CD4-positive, alpha-beta T cell treated with Interleukin-4 for 1 hour (primary cell): Measurements from ENCODE around the gene CERK.

ENCODE experiments used
- DNase-seq, 2 donors: peaks; one replicate each; pipeline ENCODE4 v3.0.0-alpha.2; 2020 to 2022

The CERK gene

DNA sequence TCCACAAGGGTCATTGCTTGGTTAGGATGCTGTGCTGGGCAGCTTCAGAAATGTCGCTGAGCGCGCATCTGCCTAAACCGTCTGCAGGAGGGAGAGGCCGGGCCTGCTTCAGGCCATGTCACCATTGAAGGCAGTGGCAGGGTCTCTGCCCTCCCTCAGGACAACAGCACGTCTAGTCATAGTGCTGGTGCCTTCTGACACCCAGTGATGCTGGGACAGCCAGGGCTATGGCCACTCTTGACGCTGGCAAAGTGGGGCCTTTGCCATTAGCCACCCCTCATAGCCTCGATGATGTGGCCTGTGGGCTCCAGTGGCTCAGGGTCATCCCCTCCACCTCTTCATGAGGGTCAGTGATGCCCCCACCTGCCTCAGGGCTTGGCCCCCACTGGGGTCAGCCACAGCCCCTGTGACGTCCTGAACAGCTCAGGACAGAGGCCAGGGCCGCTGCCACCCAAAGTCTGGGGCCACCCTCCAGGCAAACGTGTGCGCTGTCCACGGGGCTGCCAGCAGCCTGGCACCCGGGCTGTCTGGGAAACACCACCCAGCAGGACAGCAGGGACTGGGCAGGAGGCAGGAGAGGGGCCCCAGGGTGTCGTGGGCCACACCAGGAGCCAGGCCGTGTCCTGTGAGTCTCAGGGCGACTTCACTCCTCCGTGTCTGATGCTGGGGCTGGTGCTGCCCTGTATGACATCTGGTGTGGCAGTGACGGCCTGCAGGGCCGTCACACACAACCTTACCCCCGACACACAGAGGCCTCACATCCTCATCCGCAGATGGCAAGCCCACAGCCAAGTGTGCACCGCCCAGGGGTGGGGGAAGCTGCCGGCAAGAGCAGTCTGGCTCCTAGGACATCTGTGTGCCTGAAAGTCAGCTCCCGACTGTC, 42.5 kb downstream of the CERK start:
- DNase-seq = no peak

DNA sequence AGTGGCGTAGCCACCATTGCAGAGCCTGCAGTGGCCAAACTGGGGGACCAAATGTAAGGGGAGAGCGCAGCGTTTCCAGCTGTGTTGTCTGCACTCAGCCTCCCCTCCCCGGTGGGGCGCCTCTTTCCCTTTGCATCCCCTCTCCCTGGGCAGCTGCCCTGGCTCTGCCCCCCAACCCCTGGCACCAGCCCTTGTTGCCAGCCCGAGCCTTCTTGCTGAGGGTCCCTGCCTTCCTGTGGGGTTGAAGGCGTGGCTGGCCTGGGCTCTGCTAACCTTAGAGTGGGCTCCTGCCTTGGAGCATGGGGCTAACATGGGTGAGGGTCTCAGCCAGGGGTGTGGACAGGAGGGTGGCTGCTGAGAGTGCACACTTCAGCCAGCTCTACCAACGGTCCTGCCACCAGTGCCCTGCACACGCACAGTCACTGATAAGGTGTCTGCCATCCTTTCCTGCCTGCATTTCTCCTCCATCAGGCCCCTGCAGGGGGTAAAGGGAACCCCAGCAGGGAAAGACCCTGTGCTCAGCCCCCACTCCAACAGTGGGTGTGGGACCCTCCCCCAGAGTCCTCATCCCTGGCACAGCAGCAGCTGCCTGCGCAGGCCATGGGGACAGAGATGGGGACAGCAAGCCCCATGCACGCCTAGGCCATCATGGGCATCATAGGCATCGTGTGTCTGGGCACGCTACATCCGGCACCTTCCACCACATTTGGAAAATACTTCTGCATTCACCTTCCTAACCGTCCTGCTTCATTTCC, 43.5 kb downstream of the CERK start:
- no peak for DNase-seq

DNA sequence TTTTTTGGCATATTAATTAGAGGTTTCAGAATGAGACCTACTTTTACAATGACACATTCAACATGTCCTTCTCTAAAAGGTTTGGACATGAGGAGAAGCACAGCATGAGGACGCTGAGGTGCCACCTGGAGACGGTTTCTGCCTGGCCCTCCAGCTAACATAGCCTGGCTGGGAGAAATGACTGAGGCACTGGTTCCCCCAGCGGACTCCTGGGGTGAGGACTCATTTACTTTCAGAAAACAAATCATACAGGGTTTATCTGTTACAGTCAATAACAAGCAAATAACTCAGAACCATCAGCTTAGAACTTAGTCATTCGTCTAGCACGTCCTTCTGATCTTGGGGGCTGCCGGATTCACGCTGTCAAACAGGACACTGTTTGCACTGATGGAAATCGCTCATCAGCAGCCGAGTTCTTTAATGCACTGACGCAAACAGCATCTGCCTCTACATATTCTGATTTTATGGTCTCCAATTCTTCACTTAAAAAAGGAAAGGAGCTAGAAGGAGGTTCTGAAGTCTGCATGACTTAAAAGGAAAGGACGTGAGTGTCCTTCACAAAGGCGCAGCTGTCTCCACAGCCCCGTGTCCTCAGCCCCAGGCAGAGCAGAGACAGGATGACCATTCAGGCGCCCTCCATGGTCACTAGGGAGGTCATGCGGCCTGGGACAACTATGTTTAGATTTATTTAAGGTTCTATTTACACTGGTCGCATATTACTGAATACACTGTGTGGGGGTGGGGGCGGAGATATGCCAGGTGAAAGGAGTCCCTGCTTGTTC, 44.2 kb downstream of the CERK start:
- no peak for DNase-seq

DNA sequence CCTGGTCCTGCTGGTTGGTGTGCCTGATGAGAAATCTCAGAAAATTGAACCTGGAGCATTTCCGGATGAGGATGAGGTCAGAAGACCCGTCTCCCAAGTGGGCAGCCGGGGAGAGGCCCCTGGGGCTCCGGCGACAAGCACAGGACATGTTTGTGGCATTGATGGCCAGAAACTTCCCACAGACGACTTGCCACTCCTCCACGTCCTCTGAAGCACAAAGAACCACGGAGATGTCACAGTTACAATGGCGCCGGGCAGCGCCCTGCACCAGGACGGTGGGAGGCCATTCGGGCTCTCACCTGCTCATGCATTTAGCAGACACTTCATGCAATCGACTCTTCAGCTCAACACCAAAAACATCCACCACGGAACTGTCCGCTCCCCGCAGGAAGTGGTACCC, 46.5 kb downstream of the CERK start:
- DNase-seq = no peak

DNA sequence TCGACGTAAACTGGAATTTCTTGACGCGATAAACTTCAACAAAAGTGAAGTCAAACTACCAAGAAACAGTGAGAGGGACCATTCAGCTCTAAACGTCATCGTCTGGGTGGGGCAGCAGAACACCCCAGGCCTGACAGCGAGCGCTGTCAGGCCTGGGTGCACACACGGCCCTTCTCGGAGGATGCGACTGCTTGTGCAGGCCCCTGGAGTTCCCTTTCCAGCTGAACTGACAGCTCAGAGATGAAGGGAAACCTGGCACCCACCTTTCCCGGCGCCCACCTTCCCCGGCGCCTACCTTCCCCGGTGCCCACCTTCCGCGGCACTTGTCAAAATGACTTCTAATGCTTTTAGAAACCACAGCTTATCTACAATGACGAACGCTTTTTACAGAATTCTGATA, 47.9 kb downstream of the CERK start:
- DNase-seq = no peak

DNA sequence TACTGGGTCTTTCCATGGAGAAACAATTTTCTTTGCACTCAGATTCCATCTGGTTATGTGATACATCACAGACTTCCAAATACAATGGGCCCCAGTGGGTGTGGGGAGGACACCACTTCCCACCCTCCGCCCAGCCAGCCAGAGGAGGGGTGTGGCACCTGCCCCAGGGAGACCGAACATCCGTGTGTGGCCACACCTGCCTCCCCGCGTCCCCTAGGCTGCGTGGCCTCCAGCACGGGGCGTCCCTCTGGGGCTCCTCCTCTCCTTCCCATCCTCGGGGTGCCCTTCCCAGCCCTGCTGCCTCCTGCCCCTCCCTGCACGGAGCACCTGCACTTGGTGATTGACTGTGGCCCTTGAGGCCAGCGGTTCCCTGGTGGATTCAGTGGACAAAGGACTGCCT, 49.1 kb downstream of the CERK start:
- DNase-seq = no peak

DNA sequence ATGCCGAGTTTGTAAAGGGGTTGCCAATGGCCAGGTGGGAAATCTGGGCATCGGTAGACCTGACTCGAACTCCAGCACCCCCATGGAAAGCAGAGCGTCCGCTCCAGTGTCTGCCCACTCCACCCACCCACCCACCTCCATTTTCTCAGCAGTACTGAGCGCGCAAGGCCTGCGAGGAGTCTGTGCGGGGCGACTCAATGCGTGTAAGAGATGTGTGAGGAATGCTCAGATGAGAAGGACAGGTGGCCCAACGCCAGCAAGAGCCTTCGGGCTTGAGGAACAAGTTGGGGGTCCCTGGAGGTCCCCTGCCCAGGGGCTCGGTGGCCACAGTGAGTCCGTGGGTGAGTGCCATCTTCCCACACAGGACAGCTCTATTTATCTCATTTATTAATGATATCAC, 50.6 kb downstream of the CERK start:
- DNase-seq = no peak

DNA sequence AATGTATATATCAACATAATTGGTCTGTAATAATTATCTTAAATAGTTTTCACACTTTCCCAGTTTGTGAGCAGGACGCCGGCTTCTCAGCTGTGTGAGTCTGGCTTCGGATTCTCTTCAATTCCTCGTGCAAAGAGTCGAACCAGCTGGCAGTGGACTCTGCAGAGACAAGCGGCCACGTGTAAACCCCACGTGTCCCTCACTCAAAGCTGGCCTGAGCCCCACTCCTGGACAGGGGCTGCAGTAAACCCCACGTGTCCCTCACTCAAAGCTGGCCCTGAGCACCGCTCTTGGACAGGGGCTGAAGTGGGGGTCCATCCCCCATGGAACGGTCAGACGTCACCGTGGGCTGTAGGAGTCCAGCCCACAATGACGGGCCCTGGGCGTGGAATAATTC, 51.0 kb downstream of the CERK start:
- no peak for DNase-seq

DNA sequence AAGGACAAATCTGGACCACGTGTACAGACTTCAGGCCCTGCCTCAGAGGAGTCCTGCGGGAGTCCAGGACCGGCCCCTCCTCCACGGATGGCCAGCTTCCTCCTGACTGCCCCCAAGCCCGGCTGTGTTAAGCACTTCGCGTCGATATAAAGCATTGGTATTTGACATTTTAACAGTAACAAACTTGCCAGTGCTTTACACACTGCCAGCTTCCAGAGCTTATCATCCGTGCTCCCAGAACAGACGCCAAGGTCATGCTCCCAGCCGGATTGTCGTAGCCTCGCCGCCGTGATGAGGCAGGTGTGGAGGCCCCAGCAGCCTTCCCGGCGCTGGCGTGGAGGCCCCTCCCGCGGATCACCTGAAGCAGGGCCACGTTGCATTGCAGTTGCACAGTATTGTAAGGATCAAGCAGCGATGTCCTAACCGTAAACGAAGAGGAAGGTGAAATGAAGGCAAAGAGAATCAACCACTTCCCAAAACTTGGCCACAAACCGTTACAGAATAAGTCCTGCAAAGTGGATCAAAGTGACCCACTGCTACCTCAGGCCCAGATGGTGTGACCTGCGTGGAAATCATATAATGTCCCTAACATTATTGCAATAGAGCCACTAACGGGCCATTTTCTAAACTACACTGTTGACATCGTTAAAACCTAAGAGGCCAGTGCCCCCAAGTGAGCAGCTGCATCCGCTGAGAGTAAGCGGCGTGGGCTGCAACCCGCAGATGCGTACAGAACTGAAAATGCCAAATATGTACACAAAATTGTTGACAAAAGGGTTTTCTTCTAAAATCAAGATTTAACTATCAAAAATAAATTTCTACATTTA, 51.6 kb downstream of the CERK start:
- DNase-seq = no peak

DNA sequence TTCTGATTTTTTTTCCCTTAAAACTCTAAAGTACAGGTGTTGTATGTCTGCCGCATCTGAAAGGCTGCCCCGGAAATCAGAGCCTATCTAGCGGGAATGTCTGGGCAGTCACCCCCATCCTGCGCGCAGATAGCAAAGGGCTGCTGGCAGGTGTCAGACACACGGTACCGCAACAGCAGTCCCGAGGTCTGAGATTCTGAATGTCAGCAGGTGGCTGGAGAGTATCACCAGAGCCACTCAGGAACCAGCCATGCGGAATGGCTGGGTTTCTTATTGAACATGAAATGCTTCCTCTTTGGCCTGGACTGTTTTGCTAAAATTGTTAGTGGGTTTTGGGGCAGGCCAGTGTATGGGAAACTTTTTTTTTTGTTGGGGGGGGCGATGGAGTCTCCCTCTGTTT, 53.3 kb downstream of the CERK start:
- peak in 1 of 2 donors; percentile 57 for DNase-seq

DNA sequence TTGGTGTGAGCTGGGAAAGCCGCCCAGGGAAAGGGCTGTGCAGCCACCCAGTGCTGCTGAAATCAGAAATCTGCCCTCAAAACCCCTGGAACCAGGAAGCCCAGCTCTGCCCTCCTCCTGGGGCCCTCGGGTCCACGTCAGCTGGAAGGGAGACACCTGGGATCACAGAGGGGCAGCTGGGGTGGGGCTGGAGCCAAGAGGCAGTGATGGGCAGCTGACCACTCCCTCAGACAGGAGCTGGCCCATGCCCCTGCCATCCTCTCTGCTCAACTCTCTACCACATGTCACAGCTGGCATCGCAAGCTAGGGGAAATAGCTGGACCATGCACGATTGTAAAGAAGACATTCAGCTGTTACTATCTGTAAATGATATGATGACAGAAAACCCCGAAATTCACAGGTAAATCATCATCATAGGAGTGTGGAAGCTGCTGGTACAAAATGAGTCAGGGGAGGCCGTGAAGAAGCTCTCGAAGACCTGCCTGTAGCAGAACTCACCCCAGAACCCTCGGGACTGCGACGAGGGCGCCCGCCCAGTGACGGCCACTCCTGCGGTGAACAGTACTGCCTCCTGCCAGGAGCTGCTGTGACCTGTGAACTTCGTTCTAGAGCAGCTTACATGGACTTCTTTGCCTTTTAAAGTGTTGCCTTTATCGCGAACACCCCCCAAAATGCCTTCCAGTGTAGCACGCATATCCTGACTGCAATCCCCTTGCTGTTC, 55.9 kb downstream of the CERK start:
- no peak for DNase-seq

DNA sequence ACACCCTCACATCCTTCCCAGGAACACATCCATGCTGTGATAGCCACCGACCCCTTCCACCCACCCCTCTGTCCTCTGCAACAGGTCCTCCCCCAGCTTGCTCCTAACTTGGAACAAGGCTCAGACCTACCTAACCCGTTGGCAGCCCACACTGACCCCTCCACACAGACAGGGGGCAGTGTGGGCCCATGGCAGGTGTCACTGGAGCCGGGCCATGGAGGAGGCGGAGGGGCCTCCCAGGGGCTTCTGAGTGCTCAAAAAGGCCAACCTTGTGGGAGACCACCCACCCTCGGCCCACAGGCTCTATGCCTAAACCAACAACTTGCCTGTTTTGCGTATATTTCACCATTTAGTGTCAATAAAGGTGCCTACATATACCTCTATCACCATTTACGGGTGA, 57.0 kb downstream of the CERK start:
- peak in 1 of 2 donors; percentile 31 for DNase-seq

DNA sequence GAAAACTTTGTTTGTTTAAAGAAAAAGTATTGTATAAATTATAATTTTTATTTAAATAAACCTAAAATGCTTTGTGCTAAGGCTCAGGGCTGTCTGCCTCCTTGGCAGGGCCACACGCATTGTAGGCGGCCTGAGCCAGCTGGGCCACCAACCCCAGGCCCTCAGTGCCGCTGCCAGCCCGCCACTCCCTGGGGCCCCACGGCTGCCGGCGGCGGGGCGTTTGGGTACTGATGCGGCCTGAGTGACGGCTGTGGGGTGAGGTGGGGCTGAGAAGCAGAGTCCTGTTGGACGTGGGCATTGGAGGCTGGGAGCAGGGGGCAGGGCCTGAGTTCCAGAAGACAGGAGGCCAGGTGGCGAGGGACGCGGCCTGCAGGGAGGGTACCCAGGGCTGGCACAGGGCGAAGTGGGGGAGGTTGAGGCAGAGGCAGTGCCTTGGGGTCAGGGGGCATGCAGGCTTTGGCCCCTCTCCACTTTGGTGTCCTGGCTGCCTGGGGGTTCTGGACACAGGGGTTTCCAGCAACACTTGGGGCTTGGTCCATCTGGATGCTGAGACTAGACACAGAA, 58.3 kb downstream of the CERK start:
- no peak for DNase-seq

DNA sequence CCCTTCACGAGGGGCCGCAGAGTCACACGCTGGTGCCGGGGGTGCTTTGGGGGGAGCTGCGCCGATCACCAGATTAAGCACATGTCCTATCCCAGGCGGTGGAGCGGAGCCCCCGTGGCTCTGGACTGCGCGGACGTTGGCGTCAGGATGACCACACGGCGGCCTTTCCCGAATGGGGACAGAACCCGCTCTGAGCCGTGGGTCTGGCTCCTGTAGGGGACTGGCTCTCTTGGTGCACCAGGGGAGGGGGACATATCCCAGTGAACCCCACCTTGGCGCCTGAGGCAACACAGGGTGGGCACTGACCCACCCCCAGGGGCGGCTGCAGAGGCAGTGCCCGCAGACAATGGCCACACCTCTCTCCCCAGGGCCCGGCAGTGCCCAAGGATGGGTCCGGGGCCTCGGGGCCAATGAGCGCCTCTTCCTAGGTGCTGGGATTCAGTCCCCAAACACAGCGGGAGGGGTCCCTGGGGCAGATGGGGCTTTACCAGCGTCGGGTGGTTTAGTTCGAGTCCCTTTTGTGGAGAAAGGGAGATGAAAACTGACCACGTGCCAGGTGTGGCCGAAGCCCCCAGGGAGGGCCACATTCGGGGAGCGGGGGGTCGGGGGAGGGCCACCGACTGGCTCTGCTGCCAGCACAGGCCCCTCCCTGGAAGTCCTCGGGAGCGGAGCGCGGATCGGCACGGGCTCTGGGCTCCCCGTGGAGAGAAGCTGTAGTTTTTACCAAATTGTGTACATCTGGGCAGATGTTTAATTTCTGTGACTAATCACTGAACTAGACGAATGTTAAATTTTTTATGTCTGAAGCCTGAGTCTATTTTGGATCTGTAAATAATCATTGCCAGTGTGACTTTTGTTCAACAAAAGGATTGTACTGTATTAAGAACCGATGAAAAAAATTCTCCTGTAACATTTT, 59.0 kb downstream of the CERK start:
- DNase-seq = no peak

DNA sequence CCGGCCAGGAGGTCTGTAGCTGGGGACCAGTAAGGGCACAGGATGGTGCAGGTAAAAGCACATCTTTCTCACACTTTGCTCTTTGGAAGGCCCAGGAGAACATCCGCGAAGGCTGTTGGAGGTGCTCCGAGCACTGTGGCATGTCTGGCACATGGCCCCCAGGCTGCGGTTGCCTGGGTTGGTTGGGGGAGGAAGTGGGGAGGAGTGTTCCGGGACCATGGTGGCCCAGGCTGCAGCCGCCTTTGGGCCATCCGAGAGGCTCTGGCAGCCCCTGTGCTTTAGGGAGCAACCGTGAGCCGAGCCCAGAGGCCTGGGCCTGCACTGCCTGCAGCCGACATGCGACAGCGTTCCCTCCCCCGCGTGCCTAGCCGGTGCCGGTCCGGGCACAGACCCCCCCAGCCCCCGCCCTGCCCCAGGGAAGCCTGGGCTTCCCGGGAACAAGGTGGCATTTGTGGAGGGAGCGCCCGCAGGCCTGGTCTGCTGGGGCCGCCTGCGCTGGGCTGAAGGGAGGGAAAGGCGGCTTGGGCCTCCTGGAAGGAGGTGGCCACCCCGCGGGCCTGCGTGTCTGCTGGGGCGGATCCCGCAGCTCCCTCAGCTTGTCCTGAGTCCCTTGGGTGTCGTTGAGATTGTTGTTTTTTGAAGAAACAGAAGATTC, 59.9 kb downstream of the CERK start:
- DNase-seq = no peak

DNA sequence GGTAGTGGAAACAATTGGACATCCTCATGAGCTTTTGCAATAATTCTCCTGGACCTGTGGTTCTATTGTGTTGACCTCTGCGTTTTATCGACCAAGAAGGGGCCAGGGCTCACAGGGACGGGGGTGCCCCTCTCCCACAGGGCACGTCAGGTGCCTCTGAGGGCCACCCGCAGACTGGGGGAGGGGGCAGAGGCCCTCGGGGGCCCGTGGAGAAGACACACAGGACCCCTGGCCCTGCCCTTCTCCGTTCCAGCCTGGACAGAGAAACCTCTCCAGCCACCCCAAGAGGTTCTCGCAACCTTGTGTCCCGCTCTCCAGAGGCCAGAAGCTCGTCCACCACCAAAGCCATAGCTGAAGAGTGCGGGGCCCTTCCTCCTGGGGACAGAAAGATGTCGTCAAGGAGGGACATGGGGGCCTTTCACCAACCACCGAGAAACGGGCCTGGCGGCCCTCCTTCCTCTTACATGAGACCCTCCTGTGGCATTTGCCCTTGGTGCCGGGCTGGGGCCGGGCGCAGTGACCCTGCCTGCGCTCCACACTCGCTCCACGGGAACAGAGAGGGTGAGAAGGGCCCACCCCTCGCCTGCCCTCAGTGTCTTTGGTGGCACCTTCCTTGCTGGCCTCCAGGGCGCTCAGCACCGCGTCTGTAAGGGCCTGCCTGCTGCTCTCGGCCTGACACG, 60.6 kb downstream of the CERK start:
- DNase-seq = no peak

DNA sequence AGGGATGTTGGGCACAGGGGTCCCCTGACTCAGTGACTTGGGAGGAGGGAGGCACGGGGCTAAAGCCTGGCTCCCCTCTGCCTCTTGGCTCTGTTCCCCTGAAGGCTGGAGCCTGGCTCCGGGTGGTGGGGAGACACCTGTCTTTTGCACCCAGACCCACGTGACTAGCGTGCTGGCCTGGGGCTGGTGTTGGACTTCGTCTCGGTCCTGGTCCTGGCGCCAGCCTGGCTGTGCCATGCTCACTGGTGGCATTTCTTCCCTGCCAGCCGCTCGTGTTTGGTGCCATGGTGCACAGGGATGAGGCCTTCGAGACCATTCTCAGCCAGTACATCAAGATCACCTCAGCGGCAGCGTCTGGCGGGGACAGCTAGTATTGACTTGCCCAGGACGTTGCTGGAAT, 61.2 kb downstream of the CERK start:
- DNase-seq = no peak

DNA sequence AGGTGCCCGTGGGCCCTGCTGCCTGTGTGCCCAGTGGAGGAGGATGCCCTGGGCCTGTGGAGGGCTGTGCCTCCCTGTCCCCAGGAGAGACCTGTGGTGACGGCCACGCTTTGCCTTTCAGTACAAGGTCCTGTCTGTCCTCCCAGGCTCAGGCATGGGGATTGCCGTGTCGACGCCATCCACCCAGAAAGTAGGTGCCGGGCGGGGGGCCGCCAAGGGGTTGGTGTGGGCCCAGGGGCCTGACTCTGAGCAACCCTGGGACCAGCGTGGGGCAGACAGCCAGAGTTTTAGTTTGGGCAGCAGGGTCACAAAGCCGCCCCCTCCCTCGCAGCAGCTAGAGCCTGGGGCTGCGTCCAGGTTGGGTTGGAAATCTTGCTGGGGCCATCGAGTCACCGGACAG, 61.6 kb downstream of the CERK start:
- DNase-seq = no peak

DNA sequence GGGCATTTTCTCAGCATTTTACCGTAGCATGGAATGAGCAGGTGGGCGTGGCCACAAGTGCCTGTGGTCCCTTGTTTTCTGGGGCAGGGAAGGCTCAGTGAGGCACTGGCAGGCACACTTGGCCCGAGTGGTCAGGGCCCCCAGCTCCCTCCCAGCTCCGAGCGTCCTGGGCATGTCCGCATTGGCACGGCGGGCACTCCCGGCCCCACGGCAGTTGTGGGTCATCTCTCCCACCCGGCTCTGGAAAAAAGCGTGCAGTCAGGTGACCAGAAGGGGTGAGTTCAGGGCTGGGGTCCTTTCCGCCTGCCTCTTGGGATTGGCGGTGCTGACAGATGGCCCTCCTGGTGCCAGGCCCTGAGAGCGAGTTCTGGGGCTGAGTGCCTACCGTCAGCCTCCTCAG, 62.1 kb downstream of the CERK start:
- no peak for DNase-seq
